GM21381 (cell line): ENCODE data around the gene NTMT2.
"Not testable (repeated sequence)": the region's sequence is repeated elsewhere in the genome, so short reads cannot be mapped to it uniquely, and the experiment has no call there.

Source experiments
- ATAC-seq: cut with Tn5 transposase; IDR thresholded peaks from one replicate; pipeline ENCODE4 v1.9.1; 2021; ENCODE audit warnings: mild to moderate bottlenecking, moderate library complexity; ENCODE audit not compliant: unreplicated experiment

The NTMT2 gene

GRCh38 chr1:170145770-170146676 lies at the start of gene NTMT2:
Gene NTMT2, plus strand, starts transcription at chr1:170145959. Its CDS starts 149 bp downstream, at chr1:170146108.
- ATAC-seq, result no peak

GRCh38 chr1:170095976-170096748 lies 49.6 kb upstream of the NTMT2 start:
- ATAC-seq, result no peak

GRCh38 chr1:170096806-170097340 lies 48.9 kb upstream of the NTMT2 start:
- no peak for ATAC-seq

GRCh38 chr1:170097449-170097948 lies 48.3 kb upstream of the NTMT2 start:
- ATAC-seq, result no peak

- ATAC-seq, result not testable (repeated sequence)
Observed at GRCh38 chr1:170113140-170113539, 32.6 kb upstream of the NTMT2 start.

GRCh38 chr1:170114906-170115305 lies 30.9 kb upstream of the NTMT2 start:
- no peak for ATAC-seq

- ATAC-seq, result no peak
Observed at GRCh38 chr1:170122366-170122765, 23.4 kb upstream of the NTMT2 start.

GRCh38 chr1:170125269-170125668 lies 20.5 kb upstream of the NTMT2 start:
- ATAC-seq, result no peak

- peak; percentile 96 for ATAC-seq
Observed at GRCh38 chr1:170126696-170127095, 19.1 kb upstream of the NTMT2 start.

- ATAC-seq, result no peak
Observed at GRCh38 chr1:170131450-170131849, 14.3 kb upstream of the NTMT2 start.

- ATAC-seq, result no peak
Observed at GRCh38 chr1:170131984-170132383, 13.8 kb upstream of the NTMT2 start.

GRCh38 chr1:170133766-170134495 lies 11.8 kb upstream of the NTMT2 start:
- ATAC-seq, result no peak

- ATAC-seq, result no peak
Observed at GRCh38 chr1:170134521-170134920, 11.2 kb upstream of the NTMT2 start.

- no peak for ATAC-seq
Observed at GRCh38 chr1:170140371-170140770, 5.4 kb upstream of the NTMT2 start.

GRCh38 chr1:170145061-170145460 lies 698 bp upstream of the NTMT2 start:
- ATAC-seq, result no peak

- ATAC-seq, result no peak
Observed at GRCh38 chr1:170146720-170147263, 1.0 kb downstream of the NTMT2 start.

- no peak for ATAC-seq
Observed at GRCh38 chr1:170149241-170149640, 3.5 kb downstream of the NTMT2 start.

- no peak for ATAC-seq
Observed at GRCh38 chr1:170150016-170150415, 4.3 kb downstream of the NTMT2 start.

GRCh38 chr1:170150921-170151320 lies 5.2 kb downstream of the NTMT2 start:
- no peak for ATAC-seq

- no peak for ATAC-seq
Observed at GRCh38 chr1:170153417-170153816, 7.7 kb downstream of the NTMT2 start.
